ENCODE results near the gene DOK5. TPM values are rescaled to one million over a fixed set of nuclear protein-coding genes. Genes with fewer than 3 reads are reported as not detected.

Gene DOK5
- total RNA-seq, 2 donors from 2014 or later: 4.6 to 6.7 TPM

- TF ChIP-seq CTCF (conservative IDR thresholded peaks at IDR 0.05): no peak
- no peak overlapping the region for H3K9ac ChIP-seq (ENCODE audit: extremely low read depth, low read length, poor library complexity, severe bottlenecking)
- no peaks in the 10 kb centered on the region for H3K27me3 Mint-ChIP-seq (ENCODE audit: insufficient read depth)
- no peak overlapping the region for H3K4me3 Mint-ChIP-seq
- no peak overlapping the region for H3K27ac Mint-ChIP-seq
- H3K36me3 Mint-ChIP-seq (ENCODE audit: low read depth): peaks cover 6% of the 10 kb centered on the region
- H3K4me1 ChIP-seq (ENCODE audit: control insufficient read depth, insufficient read depth, low read length): no peaks in the 10 kb centered on the region
- H3K27me3 ChIP-seq (ENCODE audit: control insufficient read depth, insufficient read depth, low read length, poor library complexity, severe bottlenecking): no peaks in the 10 kb centered on the region
- peaks cover 4% of the 10 kb centered on the region for H3K4me1 Mint-ChIP-seq
- no peak overlapping the region for H3K27ac ChIP-seq (ENCODE audit: low read depth, low read length)
- H3K9me3 ChIP-seq (ENCODE audit: control insufficient read depth, low read length): no peaks in the 10 kb centered on the region
- H3K36me3 ChIP-seq (ENCODE audit: control insufficient read depth, insufficient read depth, low read length): no peaks in the 10 kb centered on the region
- H3K4me3 ChIP-seq (ENCODE audit: low read length): no peak overlapping the region
- H3K9me3 Mint-ChIP-seq: peaks cover 9% of the 10 kb centered on the region
- DNase-seq: no peak
- 92 to 94% methylated on average over 8 of the region's 9 CpGs for WGBS, 2 experiments (ENCODE audit: insufficient coverage in 1 of 2, insufficient read length in 1 of 2)
Observed at GRCh38 chr20:54451171-54451570, 24.2 kb upstream of the DOK5 start.

GRCh38 chr20:54452277-54452676 is 23.1 kb upstream of the DOK5 start:
- TF ChIP-seq CTCF (conservative IDR thresholded peaks at IDR 0.05): no peak
- WGBS, 2 experiments (ENCODE audit: insufficient coverage in 1 of 2, insufficient read length in 1 of 2): 92 to 94% methylated on average over 11 to 12 of the region's 12 CpGs
- no peak overlapping the region for H3K4me3 ChIP-seq (ENCODE audit: low read length)
- H3K9me3 ChIP-seq (ENCODE audit: control insufficient read depth, low read length): no peaks in the 10 kb centered on the region
- H3K4me3 Mint-ChIP-seq: no peak overlapping the region
- no peak for DNase-seq
- H3K36me3 ChIP-seq (ENCODE audit: control insufficient read depth, insufficient read depth, low read length): no peaks in the 10 kb centered on the region
- peaks cover 6% of the 10 kb centered on the region for H3K36me3 Mint-ChIP-seq (ENCODE audit: low read depth)
- peaks cover 9% of the 10 kb centered on the region for H3K9me3 Mint-ChIP-seq
- no peak overlapping the region for H3K27ac Mint-ChIP-seq
- H3K4me1 ChIP-seq (ENCODE audit: control insufficient read depth, insufficient read depth, low read length): no peaks in the 10 kb centered on the region
- H3K9ac ChIP-seq (ENCODE audit: extremely low read depth, low read length, poor library complexity, severe bottlenecking): no peak overlapping the region
- H3K27me3 Mint-ChIP-seq (ENCODE audit: insufficient read depth): no peaks in the 10 kb centered on the region
- no peaks in the 10 kb centered on the region for H3K27me3 ChIP-seq (ENCODE audit: control insufficient read depth, insufficient read depth, low read length, poor library complexity, severe bottlenecking)
- H3K4me1 Mint-ChIP-seq: peaks cover 4% of the 10 kb centered on the region
- H3K27ac ChIP-seq (ENCODE audit: low read depth, low read length): no peak overlapping the region

GRCh38 chr20:54454982-54455381 is 20.4 kb upstream of the DOK5 start:
- Histone ChIP-seq H3K9me3 (ENCODE audit: control insufficient read depth, low read length) (no peaks in the 10 kb centered on the region), H3K27me3 (ENCODE audit: control insufficient read depth, insufficient read depth, low read length, poor library complexity, severe bottlenecking) (no peaks in the 10 kb centered on the region), H3K27ac (ENCODE audit: low read depth, low read length) (no peak overlapping the region), H3K9ac (ENCODE audit: extremely low read depth, low read length, poor library complexity, severe bottlenecking) (no peak overlapping the region), H3K4me3 (ENCODE audit: low read length) (no peak overlapping the region), H3K4me1 (ENCODE audit: control insufficient read depth, insufficient read depth, low read length) (no peaks in the 10 kb centered on the region), H3K36me3 (ENCODE audit: control insufficient read depth, insufficient read depth, low read length) (no peaks in the 10 kb centered on the region)
- H3K36me3 Mint-ChIP-seq (ENCODE audit: low read depth): peaks cover 6% of the 10 kb centered on the region
- no peaks in the 10 kb centered on the region for H3K27me3 Mint-ChIP-seq (ENCODE audit: insufficient read depth)
- no peak overlapping the region for H3K27ac Mint-ChIP-seq
- H3K4me1 Mint-ChIP-seq: no peaks in the 10 kb centered on the region
- TF ChIP-seq CTCF (conservative IDR thresholded peaks at IDR 0.05): no peak
- 80 to 83% methylated on average over 1 to 2 of the region's 2 CpGs for WGBS, 2 experiments (ENCODE audit: insufficient coverage in 1 of 2, insufficient read length in 1 of 2)
- no peak for DNase-seq
- H3K4me3 Mint-ChIP-seq: no peak overlapping the region
- peaks cover 10% of the 10 kb centered on the region for H3K9me3 Mint-ChIP-seq

Data from endodermal cell (in vitro differentiated cells).